SK-N-SH (cell line): ENCODE results near the gene DDX54. TPM values are rescaled to one million over a fixed set of nuclear protein-coding genes. Genes with fewer than 3 reads are reported as not detected.

Experiments
- CTCF ChIA-PET: fragments of 300-600, 350-600 bp; formaldehyde crosslinking; extraction: SDS; loops from one replicate; lab custom pipeline; 2021; lab: Yijun Ruan, JAX
- POLR2A ChIA-PET: fragments of 350-600 bp; sonication (Branson Sonifier 250); formaldehyde crosslinking; extraction: SDS; loops from one replicate; lab custom pipeline; 2020; ENCODE audit warnings: antibody characterized with exemption, inconsistent platforms; lab: Yijun Ruan, JAX
- DNase-seq: peaks from one replicate; pipeline ENCODE4 v3.0.0; 2012
- H2AFZ ChIP-seq: fragments of 200-600 bp; sonication (generic); 2 replicates; pipeline ENCODE4 v1.8.1; 2016; ENCODE audit warnings: antibody characterized with exemption, mild to moderate bottlenecking, low read depth
- H3F3A ChIP-seq: fragments of 200-600 bp; sonication (generic); replicated peaks from 2 replicates; pipeline ENCODE3; 2016; ENCODE audit warnings: antibody characterized with exemption, mild to moderate bottlenecking; ENCODE audit not compliant: insufficient read depth
- H3K27ac ChIP-seq, 2 experiments: fragments of 200-500 bp in 1 of 2; fragments of 200-600 bp in 1 of 2; sonication (Bioruptor generic) in 1 of 2; sonication (generic), shearing (Covaris generic) in 1 of 2; 2 replicates each; pipeline versions ENCODE4 v1.5.1 to v1.6.1; 2014 to 2016; ENCODE audit warnings: low read depth in 2 of 2, inconsistent platforms in 1 of 2, low read length in 1 of 2, mild to moderate bottlenecking in 1 of 2, mixed read lengths in 1 of 2
- H3K27me3 ChIP-seq: fragments of 200-600 bp; sonication (generic), shearing (Covaris generic); 2 replicates; pipeline ENCODE4 v1.6.1; 2016; ENCODE audit warnings: mixed run types; ENCODE audit not compliant: insufficient read depth
- H3K36me3 ChIP-seq, 2 experiments: fragments of 200-500 bp in 1 of 2; fragments of 200-600 bp in 1 of 2; sonication (Bioruptor generic) in 1 of 2; sonication (generic) in 1 of 2; replicated peaks in 1 of 2; 2 replicates each; pipeline versions ENCODE3 to v1.5.1; 2014 to 2016; ENCODE audit warnings: low read length in 1 of 2, mild to moderate bottlenecking in 1 of 2; ENCODE audit not compliant: insufficient read depth in 2 of 2, control insufficient read depth in 1 of 2
- H3K4me1 ChIP-seq, 2 experiments: fragments of 200-500 bp in 1 of 2; fragments of 200-600 bp in 1 of 2; sonication (Bioruptor generic) in 1 of 2; sonication (generic), shearing (Covaris generic) in 1 of 2; 2 replicates each; pipeline versions ENCODE4 v1.5.1 to v1.6.1; 2014 to 2016; ENCODE audit warnings: low read depth in 1 of 2, low read length in 1 of 2, mixed run types in 1 of 2; ENCODE audit not compliant: insufficient read depth in 2 of 2, control insufficient read depth in 1 of 2
- H3K4me2 ChIP-seq: fragments of 200-600 bp; sonication (generic), shearing (Covaris generic); 2 replicates; pipeline ENCODE4 v1.6.1; 2017; ENCODE audit warnings: mixed run types
- H3K4me3 ChIP-seq, 2 experiments: fragments of 200-500 bp in 1 of 2; fragments of 200-600 bp in 1 of 2; sonication (Bioruptor generic) in 1 of 2; sonication (generic), shearing (Covaris generic) in 1 of 2; 2 replicates each; pipeline versions ENCODE4 v1.5.1 to v1.8.1; 2014 to 2016; ENCODE audit warnings: low read depth in 2 of 2, inconsistent platforms in 1 of 2, low read length in 1 of 2, mild to moderate bottlenecking in 1 of 2, mixed read lengths in 1 of 2, moderate library complexity in 1 of 2
- H3K79me2 ChIP-seq: fragments of 200-600 bp; sonication (generic); 2 replicates; pipeline ENCODE4 v1.8.1; 2017; ENCODE audit warnings: mild to moderate bottlenecking; ENCODE audit not compliant: insufficient read depth
- H3K9ac ChIP-seq: fragments of 200-600 bp; sonication (generic); 2 replicates; pipeline ENCODE4 v1.6.1; 2017; ENCODE audit warnings: mixed run types
- H3K9me2 ChIP-seq: fragments of 200-600 bp; sonication (generic); 2 replicates; pipeline ENCODE4 v1.6.1; 2017; ENCODE audit warnings: mixed run types
- H3K9me3 ChIP-seq: fragments of 200-600 bp; sonication (generic); 2 replicates; pipeline ENCODE4 v1.6.1; 2017; ENCODE audit warnings: mixed run types, mild to moderate bottlenecking, moderate library complexity
- H4K20me1 ChIP-seq: fragments of 200-600 bp; sonication (generic); 2 replicates; pipeline ENCODE4 v1.6.1; 2017; ENCODE audit warnings: mild to moderate bottlenecking, mixed run types; ENCODE audit not compliant: insufficient read depth
- ELF1 ChIP-seq: IDR thresholded peaks from 2 replicates; pipeline ENCODE4 v1.4.0; 2012
- GABPA ChIP-seq: IDR thresholded peaks from 2 replicates; pipeline ENCODE4 v1.4.0; 2012; ENCODE audit warnings: low read depth, mild to moderate bottlenecking
- MAX ChIP-seq: IDR thresholded peaks from 2 replicates; pipeline ENCODE4 v1.4.0; 2012; ENCODE audit warnings: low read depth
- MXI1 ChIP-seq: IDR thresholded peaks from 2 replicates; pipeline ENCODE4 v1.6.1; 2012; ENCODE audit warnings: mild to moderate bottlenecking, low read depth, low read length, improper control_type of control experiment
- NFIC ChIP-seq: IDR thresholded peaks from 2 replicates; pipeline ENCODE4 v1.4.0; 2012; ENCODE audit warnings: borderline replicate concordance
- NRF1 ChIP-seq: IDR thresholded peaks from 2 replicates; pipeline ENCODE4 v1.6.1; 2012; ENCODE audit warnings: low read depth, mild to moderate bottlenecking, low read length
- POLR2AphosphoS5 ChIP-seq: IDR thresholded peaks from 2 replicates; pipeline ENCODE4 v1.6.1; 2012; ENCODE audit warnings: low read depth, low read length
- RAD21 ChIP-seq: IDR thresholded peaks from 2 replicates; pipeline ENCODE4 v1.6.1; 2012; ENCODE audit warnings: mild to moderate bottlenecking, low read length
- TAF1 ChIP-seq: IDR thresholded peaks from 2 replicates; pipeline ENCODE4 v1.6.1; 2012; ENCODE audit warnings: low read depth, mild to moderate bottlenecking, low read length, moderate library complexity, borderline replicate concordance
- TCF12 ChIP-seq: IDR thresholded peaks from 2 replicates; pipeline ENCODE4 v1.4.0; 2012
- USF2 ChIP-seq: fragments of 150-350 bp; IDR thresholded peaks from 2 replicates; pipeline ENCODE4 v1.6.1; 2017; ENCODE audit warnings: antibody characterized with exemption, low read length, low read depth, borderline replicate concordance
- ZBTB33 ChIP-seq: IDR thresholded peaks from 2 replicates; pipeline ENCODE4 v1.4.0; 2012; ENCODE audit warnings: low read depth, borderline replicate concordance
- WGBS: methylation state at CpG from one replicate; pipeline ENCODE4 v1.1.6; 2017; ENCODE audit warnings: low lambda C conversion rate; 5-methylcytosine and 5-hydroxymethylcytosine counted together
- polyA plus RNA-seq, 3 experiments: library from polyadenylated mRNA; depleted of rRNA; stranded (reverse); fragments of >200 nt; gene quantifications; 2 replicates each; pipeline ENCODE4 v1.2.3, GENCODE V29; 2012
- TF ChIP-seq, protein P1 (sequence below): fragments of 150-350 bp; IDR thresholded peaks from 2 replicates; pipeline ENCODE4 v1.6.1; 2016; ENCODE audit warnings: mild to moderate bottlenecking, low read depth, low read length

The DDX54 gene
- polyA plus RNA-seq, 1 of the 3 experiments (the other 2 are of a cell fraction), result 69.9 TPM

GRCh38 chr12:113186033-113186365 is 721 bp upstream of the DDX54 start:
- Histone ChIP-seq H3K9me2 (no peaks in the 10 kb centered on the region), H3K27ac (peak overlapping the region; percentile 81 to 93; a peak in 3 of 4 replicates), H3K27me3 (no peaks in the 10 kb centered on the region), H3K79me2 (peaks cover 70% of the 10 kb centered on the region), H4K20me1 (peaks cover 2% of the 10 kb centered on the region), H3K4me3 (peak overlapping the region; percentile 76 to 92), H2AFZ (peak overlapping the region; percentile 90), H3K4me2 (peak overlapping the region; percentile 95), H3F3A (peaks cover 9% of the 10 kb centered on the region), H3K36me3 (peaks cover 6 to 9% of the 10 kb centered on the region in 2 experiments), H3K4me1 (peaks cover 5 to 11% of the 10 kb centered on the region in 2 experiments; a peak in 2 of 4 replicates), H3K9ac (peak overlapping the region; percentile 99), H3K9me3 (no peaks in the 10 kb centered on the region)
- ChIA-PET CTCF (interaction anchor here (1.1 to 2.2 kb wide), 3 partner anchors 10 to 239 kb away, joined by 5 to 9 read pairs (median 6); no protein-coding TSS in a partner anchor), POLR2A (interaction anchor here (1.4 kb wide), 1 partner anchor 24 kb away, joined by 4 read pairs; no protein-coding TSS in a partner anchor)
- TF ChIP-seq ZBTB33, result no peak
- no peak for TF ChIP-seq USF2
- TF ChIP-seq GABPA, result no peak
- TF ChIP-seq ELF1, result no peak
- no peak for TF ChIP-seq TAF1
- TF ChIP-seq NFIC, result no peak
- no peak for TF ChIP-seq TCF12
- no peak for TF ChIP-seq NRF1
- WGBS, result 9% methylated on average over 10 of the region's 11 CpGs
- no peak for DNase-seq

- Histone ChIP-seq H3K4me1 (peaks cover 5 to 10% of the 10 kb centered on the region in 2 experiments; a peak in 2 of 4 replicates), H3K27ac (peak overlapping the region; percentile 81 to 93), H3K79me2 (peaks cover 81% of the 10 kb centered on the region), H3K9me2 (no peaks in the 10 kb centered on the region), H3K27me3 (no peaks in the 10 kb centered on the region), H3K9ac (peak overlapping the region; percentile 99), H3K4me2 (peak overlapping the region; percentile 95), H3K4me3 (peak overlapping the region; percentile 76 to 92), H3F3A (peaks cover 9% of the 10 kb centered on the region)
- DNase-seq, result peak; percentile 93
- CTCF ChIA-PET, result interaction anchor here (0.8 to 3.5 kb wide), 3 partner anchors 11 to 343 kb away, joined by 3 to 12 read pairs (median 4); no protein-coding TSS in a partner anchor
- WGBS, result 5% methylated on average over 7 of the region's 20 CpGs
- POLR2A ChIA-PET, result interaction anchor here (0.6 to 1.4 kb wide), 3 partner anchors 23 to 141 kb away, joined by 3 to 4 read pairs (median 3); partner anchors contain the start of gene TPCN1
- TF ChIP-seq, protein P1, sequence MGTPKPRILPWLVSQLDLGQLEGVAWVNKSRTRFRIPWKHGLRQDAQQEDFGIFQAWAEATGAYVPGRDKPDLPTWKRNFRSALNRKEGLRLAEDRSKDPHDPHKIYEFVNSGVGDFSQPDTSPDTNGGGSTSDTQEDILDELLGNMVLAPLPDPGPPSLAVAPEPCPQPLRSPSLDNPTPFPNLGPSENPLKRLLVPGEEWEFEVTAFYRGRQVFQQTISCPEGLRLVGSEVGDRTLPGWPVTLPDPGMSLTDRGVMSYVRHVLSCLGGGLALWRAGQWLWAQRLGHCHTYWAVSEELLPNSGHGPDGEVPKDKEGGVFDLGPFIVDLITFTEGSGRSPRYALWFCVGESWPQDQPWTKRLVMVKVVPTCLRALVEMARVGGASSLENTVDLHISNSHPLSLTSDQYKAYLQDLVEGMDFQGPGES, result 0 out of 2 replicates have a peak, but pooled peaks have one; percentile 40
- TF ChIP-seq TAF1 (no peak), MAX (peak; percentile 87), POLR2AphosphoS5 (peak; percentile 57), RAD21 (no peak), MXI1 (peak; percentile 68), GABPA (peak; percentile 48; the same call in 1 of the 2 replicates), NFIC (no peak), USF2 (peak; percentile 54; the same call in 1 of the 2 replicates)
- TF ChIP-seq, all 33 proteins: peak for 6
- Histone ChIP-seq H3K36me3 (peaks cover 12 to 13% of the 10 kb centered on the region in 2 experiments), H4K20me1 (peaks cover 6% of the 10 kb centered on the region), H2AFZ (peak overlapping the region; percentile 90), H3K9me3 (no peaks in the 10 kb centered on the region)
Observed at GRCh38 chr12:113184900-113185179, 438 bp downstream of the DDX54 start.
